Fibroblast of skin of scalp (primary cell): ENCODE results near the gene DEFB124.
"Not testable (repeated sequence)": the region's sequence is repeated elsewhere in the genome, so short reads cannot be mapped to it uniquely, and the experiment has no call there.

Experiments
- DNase-seq: peaks from one replicate; pipeline ENCODE4 v3.0.0-alpha.2; 2013

The DEFB124 gene

GRCh38 chr20:31488115-31488514, 13.2 kb upstream of the DEFB124 start:
- DNase-seq: no peak

- peak; percentile 84 for DNase-seq
These were observed 10.8 kb upstream of the DEFB124 start for GRCh38 chr20:31485450-31486339.

GRCh38 chr20:31484001-31484400, 9.1 kb upstream of the DEFB124 start:
- DNase-seq: peak; percentile 44

GRCh38 chr20:31476643-31477215, 1.8 kb upstream of the DEFB124 start:
- DNase-seq: peak; percentile 9

GRCh38 chr20:31476294-31476585, 1.3 kb upstream of the DEFB124 start:
- DNase-seq: no peak

GRCh38 chr20:31475472-31476293, 756 bp upstream of the DEFB124 start:
- DNase-seq: no peak

GRCh38 chr20:31474097-31474436, 860 bp downstream of the DEFB124 start:
- DNase-seq: no peak

- DNase-seq: peak; percentile 12
These were observed 1.4 kb downstream of the DEFB124 start for GRCh38 chr20:31473331-31474096.

- DNase-seq: no peak
These were observed 2.3 kb downstream of the DEFB124 start for GRCh38 chr20:31472395-31473330.

GRCh38 chr20:31470946-31471345, 4.0 kb downstream of the DEFB124 start:
- not testable (repeated sequence) for DNase-seq

GRCh38 chr20:31454361-31454760, 20.6 kb downstream of the DEFB124 start:
- no peak for DNase-seq

- DNase-seq: peak; percentile 15
These were observed 22.4 kb downstream of the DEFB124 start for GRCh38 chr20:31452575-31452974.

GRCh38 chr20:31449511-31450414, 25.2 kb downstream of the DEFB124 start:
- DNase-seq: no peak

- no peak for DNase-seq
These were observed 28.7 kb downstream of the DEFB124 start for GRCh38 chr20:31446084-31446819.

GRCh38 chr20:31440012-31440659, 34.8 kb downstream of the DEFB124 start, which contains the start of gene DEFB123:
Gene DEFB123 (plus strand): TSS chr20:31440632. CDS start chr20:31440699, 67 bp downstream.
- DNase-seq: no peak

GRCh38 chr20:31430568-31431115, 44.3 kb downstream of the DEFB124 start:
- no peak for DNase-seq

- not testable (repeated sequence) for DNase-seq
These were observed 47.4 kb downstream of the DEFB124 start for GRCh38 chr20:31427576-31427975.

- not testable (repeated sequence) for DNase-seq
These were observed 47.9 kb downstream of the DEFB124 start for GRCh38 chr20:31426891-31427551.
